Mucosa of rectum (tissue), 2 donors: Measurements from ENCODE around the gene LRIT2.

Experiments
- H3K27ac ChIP-seq, 2 donors: one replicate each; pipeline ENCODE4 v1.7.0; 2013; ENCODE audit warnings: inconsistent platforms in 2 of 2, low read depth in 2 of 2, low read length in 2 of 2
- H3K27me3 ChIP-seq, 2 donors: one replicate each; pipeline ENCODE4 v1.7.0; 2013; ENCODE audit warnings: low read length in 2 of 2; ENCODE audit not compliant: control insufficient read depth in 2 of 2, insufficient read depth in 2 of 2
- H3K36me3 ChIP-seq, 2 donors: one replicate each; pipeline ENCODE4 v1.7.0; 2013; ENCODE audit warnings: low read length in 2 of 2; ENCODE audit not compliant: control insufficient read depth in 2 of 2, insufficient read depth in 2 of 2
- H3K4me1 ChIP-seq, 2 donors: one replicate each; pipeline ENCODE4 v1.7.0; 2013; ENCODE audit warnings: low read length in 2 of 2, mild to moderate bottlenecking in 1 of 2; ENCODE audit not compliant: control insufficient read depth in 2 of 2, insufficient read depth in 2 of 2
- H3K4me3 ChIP-seq, 2 donors: one replicate each; pipeline ENCODE4 v1.7.0; 2013; ENCODE audit warnings: low read length in 2 of 2
- H3K9ac ChIP-seq, 2 donors: one replicate each; pipeline ENCODE4 v1.7.0; 2013; ENCODE audit warnings: low read length in 2 of 2, low read depth in 1 of 2, mild to moderate bottlenecking in 1 of 2
- H3K9me3 ChIP-seq, 2 donors: one replicate each; pipeline ENCODE4 v1.7.0; 2013; ENCODE audit warnings: low read length in 2 of 2; ENCODE audit not compliant: control insufficient read depth in 2 of 2
- donor health status: healthy.
- donor health status: Normal muscosa, but diverticular disease.

Gene LRIT2

GRCh38 chr10:84226616-84227015 lies 1.3 kb upstream of the LRIT2 start:
- Histone ChIP-seq H3K36me3 (no peaks in the 10 kb centered on the region), H3K27ac (no peak overlapping the region), H3K27me3 (no peaks in the 10 kb centered on the region), H3K9me3 (no peaks in the 10 kb centered on the region), H3K4me3 (no peak overlapping the region), H3K4me1 (no peaks in the 10 kb centered on the region), H3K9ac (no peak overlapping the region)

GRCh38 chr10:84224411-84225028 lies 824 bp downstream of the LRIT2 start:
- Histone ChIP-seq H3K27ac (no peak overlapping the region), H3K9me3 (no peaks in the 10 kb centered on the region), H3K4me1 (no peaks in the 10 kb centered on the region), H3K36me3 (no peaks in the 10 kb centered on the region), H3K4me3 (no peak overlapping the region), H3K27me3 (no peaks in the 10 kb centered on the region), H3K9ac (no peak overlapping the region)

- no peak overlapping the region for H3K4me3 ChIP-seq
- no peak overlapping the region for H3K27ac ChIP-seq
- H3K9ac ChIP-seq = no peak overlapping the region
- peaks cover 3 to 11% of the 10 kb centered on the region in 2 donors for H3K36me3 ChIP-seq
- no peaks in the 10 kb centered on the region for H3K9me3 ChIP-seq
- H3K4me1 ChIP-seq = no peaks in the 10 kb centered on the region
- H3K27me3 ChIP-seq = no peaks in the 10 kb centered on the region
Observed at GRCh38 chr10:84221916-84222315, 3.4 kb downstream of the LRIT2 start.

DNA sequence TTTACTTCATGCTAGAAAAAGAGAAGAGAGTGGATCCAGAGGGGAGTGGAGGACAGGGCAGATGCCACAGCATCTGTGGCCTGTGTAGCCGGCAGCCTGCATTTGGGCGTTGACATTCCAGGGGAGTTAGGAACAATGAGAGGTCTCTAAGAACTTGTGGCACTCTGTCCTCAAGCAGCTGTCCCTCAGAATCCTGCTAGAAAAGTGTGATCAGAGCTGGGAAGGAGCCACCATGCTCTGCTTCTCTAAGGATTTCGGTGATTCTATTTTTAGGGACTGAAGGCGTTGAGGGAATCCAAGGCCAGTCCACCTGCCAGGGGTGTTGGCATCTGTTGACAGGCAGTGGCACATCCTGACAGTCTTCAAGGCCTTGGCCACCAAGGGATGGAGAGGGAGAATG lies 7.6 kb downstream of the LRIT2 start:
- Histone ChIP-seq H3K4me3 (no peak overlapping the region), H3K9me3 (no peaks in the 10 kb centered on the region), H3K4me1 (no peaks in the 10 kb centered on the region), H3K27me3 (no peaks in the 10 kb centered on the region), H3K36me3 (peaks cover 26 to 42% of the 10 kb centered on the region in 2 donors), H3K27ac (no peak overlapping the region), H3K9ac (no peak overlapping the region)

DNA sequence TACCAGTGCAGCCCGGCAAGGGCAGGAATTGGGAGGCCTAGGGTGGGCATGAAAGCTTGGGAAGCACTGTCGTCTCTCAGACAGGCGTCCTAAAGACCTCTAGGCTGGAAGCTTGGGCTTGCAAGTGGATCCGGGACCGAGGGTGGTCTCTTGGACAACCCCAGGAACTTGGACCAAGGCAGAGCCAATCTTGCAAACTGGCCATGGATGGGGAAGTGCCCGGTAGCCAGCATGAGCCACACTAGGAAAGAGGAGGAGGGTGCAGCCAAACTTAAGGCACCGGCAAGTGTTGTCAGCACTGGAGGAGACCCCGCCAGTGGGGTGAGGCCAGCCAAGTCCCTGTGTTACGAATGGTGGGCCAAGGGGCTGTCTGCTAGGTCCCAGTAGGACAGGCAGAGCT lies 8.5 kb downstream of the LRIT2 start:
- no peak overlapping the region for H3K27ac ChIP-seq
- H3K9ac ChIP-seq = no peak overlapping the region
- no peaks in the 10 kb centered on the region for H3K27me3 ChIP-seq
- H3K36me3 ChIP-seq = peaks cover 31 to 48% of the 10 kb centered on the region in 2 donors
- no peak overlapping the region for H3K4me3 ChIP-seq
- H3K4me1 ChIP-seq = no peaks in the 10 kb centered on the region
- H3K9me3 ChIP-seq = no peaks in the 10 kb centered on the region

GRCh38 chr10:84214612-84215235 lies 10.6 kb downstream of the LRIT2 start:
- H3K9ac ChIP-seq = no peak overlapping the region
- no peaks in the 10 kb centered on the region for H3K27me3 ChIP-seq
- no peak overlapping the region for H3K27ac ChIP-seq
- H3K36me3 ChIP-seq = peaks cover 40 to 58% of the 10 kb centered on the region in 2 donors
- H3K9me3 ChIP-seq = no peaks in the 10 kb centered on the region
- no peak overlapping the region for H3K4me3 ChIP-seq
- H3K4me1 ChIP-seq = no peaks in the 10 kb centered on the region

GRCh38 chr10:84214046-84214572 lies 11.2 kb downstream of the LRIT2 start:
- Histone ChIP-seq H3K36me3 (peaks cover 40 to 58% of the 10 kb centered on the region in 2 donors), H3K27me3 (no peaks in the 10 kb centered on the region)

DNA sequence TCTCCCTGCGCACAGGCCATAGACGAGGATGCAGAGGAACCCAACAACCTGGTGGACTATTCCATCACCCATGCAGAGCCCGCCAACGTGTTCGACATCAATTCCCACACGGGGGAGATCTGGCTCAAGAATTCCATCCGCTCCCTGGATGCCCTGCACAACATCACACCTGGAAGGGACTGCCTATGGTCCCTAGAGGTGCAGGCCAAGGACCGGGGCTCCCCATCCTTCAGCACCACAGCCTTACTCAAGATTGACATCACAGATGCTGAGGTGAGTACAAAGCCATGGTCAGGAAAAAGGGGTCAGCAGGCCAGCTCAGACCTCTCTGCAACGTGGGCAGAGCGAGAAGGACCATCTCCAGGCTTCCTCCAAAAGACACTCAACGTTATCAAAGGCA lies 12.3 kb downstream of the LRIT2 start:
- Histone ChIP-seq H3K4me1 (no peaks in the 10 kb centered on the region), H3K9me3 (no peaks in the 10 kb centered on the region)

More at GRCh38 chr10:84214046-84214572, 11.2 kb downstream of the LRIT2 start:
- Histone ChIP-seq H3K4me1 (no peaks in the 10 kb centered on the region), H3K27ac (no peak overlapping the region), H3K9me3 (no peaks in the 10 kb centered on the region), H3K9ac (no peak overlapping the region), H3K4me3 (no peak overlapping the region)

GRCh38 chr10:84212014-84212413 lies 13.3 kb downstream of the LRIT2 start:
- H3K36me3 ChIP-seq = peaks cover 55 to 65% of the 10 kb centered on the region in 2 donors
- no peak overlapping the region for H3K9ac ChIP-seq
- no peaks in the 10 kb centered on the region for H3K27me3 ChIP-seq
- H3K9me3 ChIP-seq = no peaks in the 10 kb centered on the region
- no peaks in the 10 kb centered on the region for H3K4me1 ChIP-seq
- no peak overlapping the region for H3K4me3 ChIP-seq
- no peak overlapping the region for H3K27ac ChIP-seq

More for the DNA sequence above, 12.3 kb downstream of the LRIT2 start:
- peaks cover 47 to 64% of the 10 kb centered on the region in 2 donors for H3K36me3 ChIP-seq
- no peak overlapping the region for H3K27ac ChIP-seq
- no peak overlapping the region for H3K4me3 ChIP-seq
- H3K27me3 ChIP-seq = no peaks in the 10 kb centered on the region
- H3K9ac ChIP-seq = no peak overlapping the region

DNA sequence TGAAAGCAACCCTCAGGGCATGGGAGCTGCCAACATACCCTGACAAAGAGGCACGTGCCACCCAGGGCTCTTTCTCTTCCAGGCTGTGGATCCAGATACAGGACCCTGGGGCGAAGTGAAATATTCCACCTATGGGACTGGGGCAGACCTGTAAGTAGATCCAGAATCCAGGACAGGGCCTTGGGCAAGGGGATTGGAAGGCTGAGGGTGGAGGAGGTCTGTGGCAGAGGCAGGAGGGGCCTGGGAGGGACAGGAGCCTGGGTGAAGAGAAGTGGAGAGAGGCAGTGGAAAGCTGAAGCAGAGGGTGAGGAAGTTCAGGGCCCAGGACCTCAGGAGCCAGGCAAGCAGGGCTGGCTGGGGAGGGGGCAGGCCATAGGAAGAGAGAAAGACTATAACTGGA lies 13.8 kb downstream of the LRIT2 start:
- no peak overlapping the region for H3K27ac ChIP-seq
- H3K4me3 ChIP-seq = no peak overlapping the region
- H3K9ac ChIP-seq = no peak overlapping the region
- H3K27me3 ChIP-seq = no peaks in the 10 kb centered on the region
- H3K4me1 ChIP-seq = no peaks in the 10 kb centered on the region
- H3K9me3 ChIP-seq = no peaks in the 10 kb centered on the region
- H3K36me3 ChIP-seq = peaks cover 55 to 61% of the 10 kb centered on the region in 2 donors
